Upper lobe of left lung (tissue), 4 donors: Measurements from ENCODE around the gene HUNK.

ENCODE experiments used
- CTCF ChIP-seq, 6 experiments: fragments of 450-650 bp in 4 of 6; fragments of 200-600 bp in 2 of 6; sonication (generic) in 2 of 6; IDR thresholded peaks; one replicate each; pipeline ENCODE4 v1.5.1; 2016 to 2019; ENCODE audit warnings: antibody characterized with exemption in 6 of 6
- EP300 ChIP-seq, 4 donors: sonication (generic); formaldehyde crosslinking; IDR thresholded peaks; one replicate each; pipeline ENCODE4 v1.5.1; 2017; ENCODE audit warnings: antibody characterized with exemption in 4 of 4, control low read depth in 2 of 4
- POLR2A ChIP-seq, 4 donors: fragments of 450-650 bp; IDR thresholded peaks; one replicate each; pipeline ENCODE4 v1.5.1; 2016 to 2017; ENCODE audit warnings: antibody characterized with exemption in 4 of 4, mild to moderate bottlenecking in 2 of 4
- POLR2AphosphoS5 ChIP-seq, 2 donors: sonication (generic); formaldehyde crosslinking; IDR thresholded peaks; one replicate each; pipeline ENCODE4 v1.5.1; 2017; ENCODE audit warnings: antibody characterized with exemption in 2 of 2

- no peak for TF ChIP-seq EP300 (IDR thresholded peaks at IDR 0.05)
- no peak for TF ChIP-seq CTCF (IDR thresholded peaks at IDR 0.05)
- no peak for TF ChIP-seq POLR2A (IDR thresholded peaks at IDR 0.05)
- no peak for TF ChIP-seq POLR2AphosphoS5 (IDR thresholded peaks at IDR 0.05)
Observed at GRCh38 chr21:31986035-31986856, 113.4 kb downstream of the HUNK start.
